ENCODE data around the gene HS2ST1. TPM values are rescaled to one million over a fixed set of nuclear protein-coding genes. Genes with fewer than 3 reads are reported as not detected.
"Not testable (repeated sequence)": the region's sequence is repeated elsewhere in the genome, so short reads cannot be mapped to it uniquely, and the experiment has no call there.

Gene HS2ST1
- total RNA-seq, 2 experiments from 2014 or later = 16.8 to 21.6 TPM

DNA sequence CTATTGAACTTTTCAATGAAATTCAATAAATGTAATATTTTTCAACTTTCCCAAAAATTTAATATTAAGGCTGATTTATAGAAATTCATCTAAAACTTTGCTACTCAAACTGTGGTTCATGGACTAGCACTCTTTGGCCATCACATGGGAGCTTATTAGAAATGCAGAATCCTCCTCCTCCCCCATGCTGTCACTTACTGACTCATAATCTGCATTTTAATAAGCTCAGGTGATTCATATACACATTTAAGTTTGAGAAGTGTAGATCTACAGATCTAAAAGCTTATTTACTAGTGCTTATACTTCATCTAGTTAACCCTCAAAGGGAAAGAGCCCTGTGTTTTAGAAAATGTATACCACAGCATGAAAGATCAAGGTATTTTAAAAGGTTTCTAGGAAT, 84.3 kb downstream of the HS2ST1 start:
- peaks cover 8% of the 10 kb centered on the region for H3K36me3 Mint-ChIP-seq (ENCODE audit: low read depth)
- H3K4me3 Mint-ChIP-seq = no peak overlapping the region
- peaks cover 1% of the 10 kb centered on the region for H3K9me3 Mint-ChIP-seq
- ChIA-PET CTCF (no interaction called here), POLR2A (interaction anchor here (2.4 kb wide), 1 partner anchor 85 kb away, joined by 6 read pairs; the partner anchor contains the start of genes HS2ST1 and SELENOF)
- no peak overlapping the region for H3K27ac Mint-ChIP-seq
- intact Hi-C loops (cut with micrococcal nuclease) = loop anchor here (10.0 kb wide), 1 partner anchor 86 kb away; no protein-coding TSS in a partner anchor
- peak; percentile 49 for ATAC-seq
- DNase-seq = no peak
- H3K4me1 Mint-ChIP-seq (ENCODE audit: low read depth) = peaks cover 19% of the 10 kb centered on the region
- TF ChIP-seq CTCF (IDR thresholded peaks at IDR 0.05) = no peak
- no peaks in the 10 kb centered on the region for H3K27me3 Mint-ChIP-seq

DNA sequence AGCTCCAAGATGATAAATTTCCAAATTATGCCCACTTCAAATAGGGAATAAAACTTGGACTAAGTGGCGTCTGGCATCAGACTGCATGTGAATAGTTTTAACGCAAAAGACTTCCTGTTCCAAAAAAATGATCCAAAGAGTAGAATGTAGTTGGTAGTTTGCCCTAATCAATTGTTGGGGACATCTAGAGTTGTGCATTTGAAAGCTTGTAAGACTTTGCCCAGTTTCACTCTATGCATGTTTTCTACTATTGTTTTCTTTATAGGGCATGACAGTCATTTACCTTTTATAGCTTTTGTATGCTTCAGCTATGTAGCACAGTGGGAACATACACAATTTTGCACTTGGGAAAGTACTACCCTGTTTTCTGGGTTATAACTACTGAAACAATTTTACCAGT, 86.0 kb downstream of the HS2ST1 start:
- Mint-ChIP-seq H3K27me3 (no peaks in the 10 kb centered on the region), H3K4me3 (no peak overlapping the region), H3K4me1 (ENCODE audit: low read depth) (peaks cover 17% of the 10 kb centered on the region), H3K9me3 (peaks cover 1% of the 10 kb centered on the region), H3K27ac (no peak overlapping the region), H3K36me3 (ENCODE audit: low read depth) (peaks cover 8% of the 10 kb centered on the region)
- ATAC-seq (no peak), DNase-seq (no peak)
- ChIA-PET CTCF (interaction anchor here (0.6 to 1.4 kb wide), 3 partner anchors 17 to 119 kb away, joined by 3 to 4 read pairs (median 3); no protein-coding TSS in a partner anchor), POLR2A (no interaction called here)
- intact Hi-C loops (cut with micrococcal nuclease) = no loop called here
- TF ChIP-seq CTCF (IDR thresholded peaks at IDR 0.05) = no peak

- CTCF ChIA-PET = interaction anchor here (0.8 to 1.5 kb wide), 2 partner anchors 11 to 126 kb away, joined by 3 read pairs; no protein-coding TSS in a partner anchor
- intact Hi-C loops (cut with micrococcal nuclease) = no loop called here
Measured at GRCh38 chr1:87004857-87005256, 90.4 kb downstream of the HS2ST1 start.

DNA sequence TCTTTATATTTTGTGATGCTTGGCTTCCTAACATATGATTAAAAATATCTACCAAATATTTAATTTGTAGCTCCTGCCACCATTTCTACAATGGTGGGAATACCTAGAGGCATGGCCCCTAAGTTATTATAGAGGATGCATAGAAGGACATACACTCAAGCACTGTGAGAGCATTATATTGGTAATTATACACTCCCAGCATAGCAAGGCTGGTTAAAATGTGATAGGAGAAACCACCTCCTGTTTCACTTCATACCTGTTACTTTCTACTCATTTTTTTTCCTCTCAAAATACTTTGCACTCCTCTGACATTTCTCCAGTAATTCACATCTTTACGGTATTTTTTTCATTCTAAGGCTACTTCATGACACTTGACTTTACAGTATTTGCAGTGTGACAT, 92.9 kb downstream of the HS2ST1 start:
- no peak for DNase-seq
- ATAC-seq = no peak
- no peak for TF ChIP-seq CTCF (IDR thresholded peaks at IDR 0.05)
- CTCF ChIA-PET = no interaction called here
- Mint-ChIP-seq H3K4me1 (ENCODE audit: low read depth) (no peaks in the 10 kb centered on the region), H3K36me3 (ENCODE audit: low read depth) (peaks cover 11% of the 10 kb centered on the region), H3K4me3 (no peak overlapping the region), H3K27ac (no peak overlapping the region), H3K9me3 (peaks cover 7% of the 10 kb centered on the region), H3K27me3 (no peaks in the 10 kb centered on the region)
- intact Hi-C loops (cut with micrococcal nuclease) = no loop called here
- POLR2A ChIA-PET = no interaction called here

More at GRCh38 chr1:87004857-87005256, 90.4 kb downstream of the HS2ST1 start:
- no peaks in the 10 kb centered on the region for H3K4me1 Mint-ChIP-seq (ENCODE audit: low read depth)
- H3K36me3 Mint-ChIP-seq (ENCODE audit: low read depth) = peaks cover 4% of the 10 kb centered on the region
- no peak overlapping the region for H3K4me3 Mint-ChIP-seq
- TF ChIP-seq CTCF (IDR thresholded peaks at IDR 0.05) = no peak
- H3K9me3 Mint-ChIP-seq = peaks cover 1% of the 10 kb centered on the region
- no peak overlapping the region for H3K27ac Mint-ChIP-seq
- no peak for DNase-seq
- H3K27me3 Mint-ChIP-seq = no peaks in the 10 kb centered on the region
- ATAC-seq = no peak
- POLR2A ChIA-PET = no interaction called here

DNA sequence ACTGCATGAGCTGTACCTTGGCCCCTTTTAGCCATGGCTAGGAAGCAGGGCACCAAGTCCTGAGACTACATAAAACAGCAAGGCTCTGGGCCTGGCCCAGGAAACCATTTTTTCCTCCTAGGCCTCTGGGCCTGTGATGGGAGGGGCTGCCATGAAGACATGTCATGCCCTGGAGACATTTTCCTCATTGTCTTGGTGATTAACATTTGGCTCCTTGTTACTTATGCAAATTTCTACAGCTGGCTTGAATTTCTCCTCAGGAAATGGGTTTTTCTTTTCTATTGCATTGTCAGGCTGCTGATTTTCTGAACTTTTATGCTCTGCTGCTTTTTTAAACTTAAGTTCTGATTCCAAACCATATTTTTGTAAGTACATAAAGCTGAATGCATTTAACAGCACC, 99.0 kb downstream of the HS2ST1 start:
- CTCF ChIA-PET; ATAC-seq; H3K4me1 Mint-ChIP-seq (ENCODE audit: low read depth); H3K27ac Mint-ChIP-seq; POLR2A ChIA-PET; H3K27me3 Mint-ChIP-seq; H3K4me3 Mint-ChIP-seq; intact Hi-C loops (cut with micrococcal nuclease); DNase-seq: not testable (repeated sequence)
- Mint-ChIP-seq H3K36me3 (ENCODE audit: low read depth) (peaks cover 19% of the 10 kb centered on the region), H3K9me3 (peaks cover 25% of the 10 kb centered on the region)
